ENCODE results near the gene CLEC16A.

- TF ChIP-seq GABPA (IDR thresholded peaks at IDR 0.05; ENCODE audit: low read depth) (no peak), CTCF (IDR thresholded peaks at IDR 0.05; ENCODE audit: insufficient read depth, low read length) (no peak), SPI1 (IDR thresholded peaks at IDR 0.05; ENCODE audit: borderline replicate concordance, low read depth) (no peak)
Observed at GRCh38 chr16:11180489-11180888, 236.1 kb downstream of the CLEC16A start.

Data from HL-60 (cell line).